WTC11 (cell line): ENCODE measurements around the gene ALOX12. TPM values are rescaled to one million over a fixed set of nuclear protein-coding genes. Genes with fewer than 3 reads are reported as not detected.

Source experiments
- ATAC-seq: fragments of 200-7000 bp; cut with Tn5 transposase; 2 replicates; pipeline ENCODE4 v1.10.0; 2021; ENCODE audit warnings: mild to moderate bottlenecking, moderate library complexity
- CTCF ChIA-PET: fragments of 300-600 bp; sonication (Branson Sonifier 250); formaldehyde crosslinking; loops from one replicate; lab custom pipeline; 2021; ENCODE audit warnings: antibody characterized with exemption; lab: Charles Lee
- POLR2A ChIA-PET: fragments of 350-600 bp; sonication (Branson Sonifier 250); formaldehyde crosslinking; loops from one replicate; lab custom pipeline; 2021; ENCODE audit warnings: antibody characterized with exemption; lab: Charles Lee
- DNase-seq: peaks from one replicate; pipeline ENCODE4 v3.0.0; 2021; ENCODE audit warnings: low spot score
- H3K27ac Mint-ChIP-seq: 2 replicates; pipeline ENCODE4 v1.8.0; 2021; ENCODE audit warnings: mixed read lengths
- H3K27me3 Mint-ChIP-seq: 2 replicates; pipeline ENCODE4 v1.8.0; 2021; ENCODE audit warnings: low read depth, mild to moderate bottlenecking, moderate library complexity, mixed read lengths
- H3K36me3 Mint-ChIP-seq: 2 replicates; pipeline ENCODE4 v1.8.0; 2021; ENCODE audit warnings: mixed read lengths
- H3K4me1 Mint-ChIP-seq: 2 replicates; pipeline ENCODE4 v1.8.0; 2022; ENCODE audit warnings: mixed read lengths
- H3K4me3 Mint-ChIP-seq: 2 replicates; pipeline ENCODE4 v1.8.0; 2021; ENCODE audit warnings: mild to moderate bottlenecking, moderate library complexity, mixed read lengths
- H3K9me3 Mint-ChIP-seq: 2 replicates; pipeline ENCODE4 v1.8.0; 2021; ENCODE audit warnings: mixed read lengths
- AFF4 ChIP-seq: sonication (generic); formaldehyde crosslinking; IDR thresholded peaks from 2 replicates; pipeline ENCODE4 v1.8.1; 2023; ENCODE audit warnings: mild to moderate bottlenecking, missing genetic modification reagents, borderline replicate concordance
- ATF2 ChIP-seq: sonication (generic); formaldehyde crosslinking; IDR thresholded peaks from 2 replicates; pipeline ENCODE4 v1.8.1; 2022; ENCODE audit warnings: low read depth, missing genetic modification reagents, borderline replicate concordance
- E2F1 ChIP-seq: sonication (generic); formaldehyde crosslinking; IDR thresholded peaks from 2 replicates; pipeline ENCODE4 v1.8.0; 2022; ENCODE audit warnings: mild to moderate bottlenecking, missing genetic modification reagents
- E2F5 ChIP-seq: sonication (generic); formaldehyde crosslinking; IDR thresholded peaks from 2 replicates; pipeline ENCODE4 v1.8.1; 2022; ENCODE audit warnings: mild to moderate bottlenecking, moderate library complexity, missing genetic modification reagents
- ELF4 ChIP-seq: sonication (generic); formaldehyde crosslinking; IDR thresholded peaks from 2 replicates; pipeline ENCODE4 v1.8.1; 2022; ENCODE audit warnings: low read depth, mild to moderate bottlenecking, moderate library complexity, missing genetic modification reagents
- FOXK1 ChIP-seq: sonication (generic); formaldehyde crosslinking; IDR thresholded peaks from 2 replicates; pipeline ENCODE4 v1.8.0; 2022; ENCODE audit warnings: mild to moderate bottlenecking, moderate library complexity, missing genetic modification reagents
- FOXP4 ChIP-seq: sonication (generic); formaldehyde crosslinking; IDR thresholded peaks from 2 replicates; pipeline ENCODE4 v1.8.0; 2022; ENCODE audit warnings: mild to moderate bottlenecking, missing genetic modification reagents
- IRF2 ChIP-seq: sonication (generic); formaldehyde crosslinking; IDR thresholded peaks from 2 replicates; pipeline ENCODE4 v1.8.0; 2022; ENCODE audit warnings: low read depth, missing genetic modification reagents, borderline replicate concordance
- KAT7 ChIP-seq: sonication (generic); formaldehyde crosslinking; IDR thresholded peaks from 2 replicates; pipeline ENCODE4 v1.8.1; 2023; ENCODE audit warnings: missing genetic modification reagents, mild to moderate bottlenecking, borderline replicate concordance
- RELA ChIP-seq: sonication (generic); formaldehyde crosslinking; IDR thresholded peaks from 2 replicates; pipeline ENCODE4 v1.8.1; 2022; ENCODE audit warnings: missing genetic modification reagents, mild to moderate bottlenecking, borderline replicate concordance
- RORB ChIP-seq: fragments of 250-450 bp; sonication (Bioruptor Pico); IDR thresholded peaks from 2 replicates; pipeline ENCODE4 v1.9.0; 2021; ENCODE audit warnings: mild to moderate bottlenecking
- STAT6 ChIP-seq: sonication (generic); formaldehyde crosslinking; conservative IDR thresholded peaks from 2 replicates; pipeline ENCODE4 v1.8.1; 2023; ENCODE audit warnings: mild to moderate bottlenecking, low read depth, missing genetic modification reagents, moderate library complexity
- USF1 ChIP-seq: sonication (generic); formaldehyde crosslinking; IDR thresholded peaks from 2 replicates; pipeline ENCODE4 v1.8.0; 2022; ENCODE audit warnings: mild to moderate bottlenecking, missing genetic modification reagents
- ZNF232 ChIP-seq: sonication (generic); formaldehyde crosslinking; IDR thresholded peaks from 2 replicates; pipeline ENCODE4 v1.8.0; 2022; ENCODE audit warnings: mild to moderate bottlenecking, missing genetic modification reagents
- ZNF425 ChIP-seq: fragments of 250-450 bp; sonication (Bioruptor Pico); conservative IDR thresholded peaks from 2 replicates; pipeline ENCODE4 v1.9.0; 2021; ENCODE audit warnings: mild to moderate bottlenecking
- ZNF671 ChIP-seq: fragments of 250-450 bp; sonication (Bioruptor Pico); IDR thresholded peaks from 2 replicates; pipeline ENCODE4 v1.8.0; 2021; ENCODE audit warnings: mild to moderate bottlenecking
- ZSCAN18 ChIP-seq: fragments of 250-450 bp; sonication (Bioruptor Pico); IDR thresholded peaks from 2 replicates; pipeline ENCODE4 v2.1.2; 2022; ENCODE audit warnings: mild to moderate bottlenecking, moderate library complexity
- total RNA-seq: library from RNA; stranded (reverse); gene quantifications from 3 replicates; pipeline ENCODE4 v1.2.3, GENCODE V29; 2021

Gene ALOX12
- total RNA-seq, 1 experiment from 2014 or later: 1.9 TPM

- TF ChIP-seq FOXP4 (CRISPR knock-in tag): no peak
- no peak for TF ChIP-seq RORB (CRISPR knock-in tag)
- TF ChIP-seq ATF2: no peak
- no peak for TF ChIP-seq USF1
- TF ChIP-seq E2F1 (CRISPR knock-in tag): no peak
- no peak for TF ChIP-seq AFF4
- no peak for TF ChIP-seq ZSCAN18 (CRISPR knock-in tag)
- TF ChIP-seq FOXK1 (CRISPR knock-in tag): no peak
- TF ChIP-seq, all 79 proteins: peak for 0
These were observed 9.9 kb downstream of the ALOX12 start (continued) for GRCh38 chr17:7005716-7006115.

- Mint-ChIP-seq H3K27ac (no peak overlapping the region), H3K9me3 (no peaks in the 10 kb centered on the region), H3K36me3 (peaks cover 2% of the 10 kb centered on the region), H3K27me3 (peaks cover under 1% of the 10 kb centered on the region; the same call in 1 of the 2 replicates), H3K4me1 (peaks cover 6% of the 10 kb centered on the region), H3K4me3 (no peak overlapping the region)
- ChIA-PET POLR2A (no interaction called here), CTCF (interaction anchor here (0.7 kb wide), 1 partner anchor 113 kb away, joined by 3 read pairs; no protein-coding TSS in a partner anchor)
- DNase-seq (no peak), ATAC-seq (no peak)
- TF ChIP-seq ZNF425 (CRISPR knock-in tag): no peak
- TF ChIP-seq ELF4 (CRISPR knock-in tag): no peak
- TF ChIP-seq IRF2 (CRISPR knock-in tag): no peak
- TF ChIP-seq ZNF671: no peak
- no peak for TF ChIP-seq ZNF232 (CRISPR knock-in tag)
- no peak for TF ChIP-seq E2F5 (CRISPR knock-in tag)
- TF ChIP-seq STAT6 (CRISPR knock-in tag): no peak
- TF ChIP-seq KAT7 (CRISPR knock-in tag): no peak
- no peak for TF ChIP-seq RELA
These were observed 11.3 kb downstream of the ALOX12 start for GRCh38 chr17:7007143-7007542.
